ENCODE measurements around the gene CDH4. TPM values are rescaled to one million over a fixed set of nuclear protein-coding genes. Genes with fewer than 3 reads are reported as not detected.
"Not testable (repeated sequence)": the region's sequence is repeated elsewhere in the genome, so short reads cannot be mapped to it uniquely, and the experiment has no call there.

CDH4 gene
- total RNA-seq, 1 donor from 2014 or later: 2.2 TPM

- ATAC-seq (no peak), DNase-seq (ENCODE audit: low spot score) (peak; percentile 42)
- intact Hi-C loops (cut with DNase I): no loop called here
Observed at GRCh38 chr20:61972636-61973508, 720.8 kb downstream of the CDH4 start.

GRCh38 chr20:61973515-61974356 is 721.7 kb downstream of the CDH4 start:
- ATAC-seq: no peak
- peak; percentile 46 for DNase-seq (ENCODE audit: low spot score)
- intact Hi-C loops (cut with DNase I): no loop called here

GRCh38 chr20:61974357-61974665 is 722.2 kb downstream of the CDH4 start:
- no peak for ATAC-seq
- intact Hi-C loops (cut with DNase I): no loop called here
- DNase-seq (ENCODE audit: low spot score): peak; percentile 49

- intact Hi-C loops (cut with DNase I): no loop called here
- no peak for DNase-seq (ENCODE audit: low spot score)
- ATAC-seq: no peak
Observed at GRCh38 chr20:61975407-61976129, 723.5 kb downstream of the CDH4 start.

GRCh38 chr20:61976263-61976643 is 724.2 kb downstream of the CDH4 start:
- ATAC-seq: no peak
- intact Hi-C loops (cut with DNase I): no loop called here
- peak; percentile 41 for DNase-seq (ENCODE audit: low spot score)

GRCh38 chr20:61976644-61977418 is 724.8 kb downstream of the CDH4 start:
- ATAC-seq (no peak), DNase-seq (ENCODE audit: low spot score) (peak; percentile 33)

GRCh38 chr20:61977419-61977786 is 725.3 kb downstream of the CDH4 start:
- DNase-seq (ENCODE audit: low spot score): peak; percentile 23
- intact Hi-C loops (cut with DNase I): no loop called here
- ATAC-seq: no peak

More at GRCh38 chr20:61976644-61977418, 724.8 kb downstream of the CDH4 start:
- intact Hi-C loops (cut with DNase I): no loop called here

GRCh38 chr20:61978491-61978890 is 726.4 kb downstream of the CDH4 start:
- intact Hi-C loops (cut with DNase I): no loop called here
- ATAC-seq: no peak
- peak; percentile 32 for DNase-seq (ENCODE audit: low spot score)

GRCh38 chr20:61979090-61979489 is 727.0 kb downstream of the CDH4 start:
- DNase-seq (ENCODE audit: low spot score): peak; percentile 38
- intact Hi-C loops (cut with DNase I): no loop called here
- no peak for ATAC-seq

GRCh38 chr20:61979701-61980635 is 727.9 kb downstream of the CDH4 start:
- intact Hi-C loops (cut with DNase I): no loop called here
- DNase-seq (ENCODE audit: low spot score) (peak; percentile 54), ATAC-seq (no peak)

GRCh38 chr20:61980647-61981583 is 728.9 kb downstream of the CDH4 start:
- ATAC-seq (no peak), DNase-seq (ENCODE audit: low spot score) (no peak)
- intact Hi-C loops (cut with DNase I): no loop called here

- intact Hi-C loops (cut with DNase I); DNase-seq (ENCODE audit: low spot score); ATAC-seq: not testable (repeated sequence)
Observed at GRCh38 chr20:61981691-61982090, 729.6 kb downstream of the CDH4 start.

GRCh38 chr20:61982191-61982950 is 730.3 kb downstream of the CDH4 start:
- intact Hi-C loops (cut with DNase I): no loop called here
- DNase-seq (ENCODE audit: low spot score) (no peak), ATAC-seq (no peak)

GRCh38 chr20:61982951-61983315 is 730.9 kb downstream of the CDH4 start:
- ATAC-seq: no peak
- intact Hi-C loops (cut with DNase I): no loop called here

GRCh38 chr20:61983965-61984364 is 731.9 kb downstream of the CDH4 start:
- ATAC-seq (no peak), DNase-seq (ENCODE audit: low spot score) (no peak)
- intact Hi-C loops (cut with DNase I): no loop called here

More at GRCh38 chr20:61982951-61983315, 730.9 kb downstream of the CDH4 start:
- DNase-seq (ENCODE audit: low spot score): no peak

- DNase-seq (ENCODE audit: low spot score); intact Hi-C loops (cut with DNase I); ATAC-seq: not testable (repeated sequence)
Observed at GRCh38 chr20:61984431-61984830, 732.4 kb downstream of the CDH4 start.
